ENCODE data around the gene DOCK9. TPM values are rescaled to one million over a fixed set of nuclear protein-coding genes. Genes with fewer than 3 reads are reported as not detected.

Gene DOCK9
- total and polyA plus RNA-seq, 2 donors from 2014 or later, result 14.0 to 125 TPM

GRCh38 chr13:98972627-98973026, 5.2 kb downstream of the DOCK9 start:
- FAIRE-seq (no peak), DNase-seq (peak in 1 of 5 donors; percentile 42)
- Histone ChIP-seq H3K9me3 (ENCODE audit: control insufficient read depth in 2 of 3, insufficient read depth in 1 of 3, low read length in 3 of 3) (no peaks in the 10 kb centered on the region), H3K36me3 (ENCODE audit: control insufficient read depth in 2 of 3, insufficient read depth in 3 of 3, low read length in 3 of 3) (no peaks in the 10 kb centered on the region), H3K9ac (ENCODE audit: low read length in 3 of 3) (no peak overlapping the region), H3K27ac (ENCODE audit: low read depth in 2 of 2, low read length in 2 of 2) (no peak overlapping the region), H3K27me3 (ENCODE audit: control insufficient read depth, insufficient read depth, low read length) (no peaks in the 10 kb centered on the region), H3K4me3 (ENCODE audit: low read length in 3 of 3) (no peak overlapping the region), H3K4me1 (ENCODE audit: control insufficient read depth in 2 of 3, insufficient read depth in 2 of 3, low read depth in 1 of 3, low read length in 3 of 3) (peaks cover 0 to 5% (median 0%) of the 10 kb centered on the region in 3 donors)
- intact Hi-C loops (cut with DNase I), result no loop called here
- TF ChIP-seq, protein P1, sequence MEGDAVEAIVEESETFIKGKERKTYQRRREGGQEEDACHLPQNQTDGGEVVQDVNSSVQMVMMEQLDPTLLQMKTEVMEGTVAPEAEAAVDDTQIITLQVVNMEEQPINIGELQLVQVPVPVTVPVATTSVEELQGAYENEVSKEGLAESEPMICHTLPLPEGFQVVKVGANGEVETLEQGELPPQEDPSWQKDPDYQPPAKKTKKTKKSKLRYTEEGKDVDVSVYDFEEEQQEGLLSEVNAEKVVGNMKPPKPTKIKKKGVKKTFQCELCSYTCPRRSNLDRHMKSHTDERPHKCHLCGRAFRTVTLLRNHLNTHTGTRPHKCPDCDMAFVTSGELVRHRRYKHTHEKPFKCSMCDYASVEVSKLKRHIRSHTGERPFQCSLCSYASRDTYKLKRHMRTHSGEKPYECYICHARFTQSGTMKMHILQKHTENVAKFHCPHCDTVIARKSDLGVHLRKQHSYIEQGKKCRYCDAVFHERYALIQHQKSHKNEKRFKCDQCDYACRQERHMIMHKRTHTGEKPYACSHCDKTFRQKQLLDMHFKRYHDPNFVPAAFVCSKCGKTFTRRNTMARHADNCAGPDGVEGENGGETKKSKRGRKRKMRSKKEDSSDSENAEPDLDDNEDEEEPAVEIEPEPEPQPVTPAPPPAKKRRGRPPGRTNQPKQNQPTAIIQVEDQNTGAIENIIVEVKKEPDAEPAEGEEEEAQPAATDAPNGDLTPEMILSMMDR (IDR thresholded peaks at IDR 0.05; ENCODE audit: borderline replicate concordance, extremely low read depth, insufficient read depth), result no peak

DNA sequence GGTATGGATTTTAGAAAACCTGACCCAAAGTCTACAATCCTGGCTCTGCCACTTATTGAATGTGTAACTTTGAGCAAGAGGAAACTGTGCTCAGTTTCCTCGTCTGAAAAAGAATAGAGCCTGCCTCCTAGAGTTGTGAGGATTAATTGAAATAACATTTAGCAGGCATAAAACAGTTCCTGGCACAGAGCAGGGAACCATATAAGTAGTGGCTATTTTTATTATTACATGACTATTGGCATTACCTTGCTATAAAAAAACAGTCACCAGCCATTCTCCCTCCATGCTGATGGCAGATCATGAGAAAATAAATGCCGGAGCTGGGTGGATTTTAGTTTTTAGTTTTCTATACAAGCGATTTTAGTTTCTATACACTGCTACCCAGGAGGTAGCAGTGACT, 5.8 kb downstream of the DOCK9 start:
- peak overlapping the region in 1 of 2 donors; percentile 37 for H3K27ac ChIP-seq (ENCODE audit: low read depth in 2 of 2, low read length in 2 of 2)
- H3K36me3 ChIP-seq (ENCODE audit: control insufficient read depth in 2 of 3, insufficient read depth in 3 of 3, low read length in 3 of 3), result no peaks in the 10 kb centered on the region
- TF ChIP-seq, protein P1 (IDR thresholded peaks at IDR 0.05; ENCODE audit: borderline replicate concordance, extremely low read depth, insufficient read depth), result no peak
- H3K4me1 ChIP-seq (ENCODE audit: control insufficient read depth in 2 of 3, insufficient read depth in 2 of 3, low read depth in 1 of 3, low read length in 3 of 3), result peaks cover 0 to 4% (median 0%) of the 10 kb centered on the region in 3 donors
- FAIRE-seq, result no peak
- DNase-seq, result no peak
- no peak overlapping the region for H3K9ac ChIP-seq (ENCODE audit: low read length in 3 of 3)
- H3K9me3 ChIP-seq (ENCODE audit: control insufficient read depth in 2 of 3, insufficient read depth in 1 of 3, low read length in 3 of 3), result no peaks in the 10 kb centered on the region
- H3K4me3 ChIP-seq (ENCODE audit: low read length in 3 of 3), result no peak overlapping the region
- no peaks in the 10 kb centered on the region for H3K27me3 ChIP-seq (ENCODE audit: control insufficient read depth, insufficient read depth, low read length)
- intact Hi-C loops (cut with DNase I), result no loop called here

- Histone ChIP-seq H3K27ac (ENCODE audit: low read depth in 2 of 2, low read length in 2 of 2) (no peak overlapping the region), H3K9me3 (ENCODE audit: control insufficient read depth in 2 of 3, insufficient read depth in 1 of 3, low read length in 3 of 3) (no peaks in the 10 kb centered on the region), H3K9ac (ENCODE audit: low read length in 3 of 3) (no peak overlapping the region), H3K27me3 (ENCODE audit: control insufficient read depth, insufficient read depth, low read length) (no peaks in the 10 kb centered on the region), H3K4me1 (ENCODE audit: control insufficient read depth in 2 of 3, insufficient read depth in 2 of 3, low read depth in 1 of 3, low read length in 3 of 3) (peaks cover 0 to 4% (median 0%) of the 10 kb centered on the region in 3 donors), H3K4me3 (ENCODE audit: low read length in 3 of 3) (no peak overlapping the region), H3K36me3 (ENCODE audit: control insufficient read depth in 2 of 3, insufficient read depth in 3 of 3, low read length in 3 of 3) (no peaks in the 10 kb centered on the region)
- intact Hi-C loops (cut with DNase I), result no loop called here
- FAIRE-seq (no peak), DNase-seq (no peak)
- TF ChIP-seq, protein P1 (IDR thresholded peaks at IDR 0.05; ENCODE audit: borderline replicate concordance, extremely low read depth, insufficient read depth), result no peak
These were observed 7.5 kb downstream of the DOCK9 start for GRCh38 chr13:98970330-98970729.

GRCh38 chr13:98967491-98967890, 10.4 kb downstream of the DOCK9 start:
- TF ChIP-seq, protein P1 (IDR thresholded peaks at IDR 0.05; ENCODE audit: borderline replicate concordance, extremely low read depth, insufficient read depth), result no peak
- no peak for DNase-seq
- H3K27ac ChIP-seq (ENCODE audit: low read depth in 2 of 2, low read length in 2 of 2), result no peak overlapping the region
- H3K36me3 ChIP-seq (ENCODE audit: control insufficient read depth in 2 of 3, insufficient read depth in 3 of 3, low read length in 3 of 3), result no peaks in the 10 kb centered on the region
- no peak overlapping the region for H3K9ac ChIP-seq (ENCODE audit: low read length in 3 of 3)
- no peaks in the 10 kb centered on the region for H3K27me3 ChIP-seq (ENCODE audit: control insufficient read depth, insufficient read depth, low read length)
- H3K9me3 ChIP-seq (ENCODE audit: control insufficient read depth in 2 of 3, insufficient read depth in 1 of 3, low read length in 3 of 3), result no peaks in the 10 kb centered on the region
- peaks cover 0 to 6% (median 0%) of the 10 kb centered on the region in 3 donors for H3K4me1 ChIP-seq (ENCODE audit: control insufficient read depth in 2 of 3, insufficient read depth in 2 of 3, low read depth in 1 of 3, low read length in 3 of 3)
- intact Hi-C loops (cut with DNase I), result no loop called here
- no peak for FAIRE-seq
- H3K4me3 ChIP-seq (ENCODE audit: low read length in 3 of 3), result no peak overlapping the region

All from kidney (tissue), 14 donors.